Testis (tissue), 2 donors: Measurements from ENCODE around the gene ADPRHL1.

ENCODE experiments used
- CTCF ChIP-seq, 3 experiments: fragments of 450-650 bp in 2 of 3; fragments of 200-600 bp in 1 of 3; sonication (generic) in 1 of 3; IDR thresholded peaks; one replicate each; pipeline ENCODE4 v1.5.1; 2016 to 2019; ENCODE audit warnings: antibody characterized with exemption in 3 of 3, mild to moderate bottlenecking in 2 of 3, moderate library complexity in 1 of 3
- POLR2A ChIP-seq: fragments of 450-650 bp; IDR thresholded peaks from one replicate; pipeline ENCODE4 v1.6.1; 2017; ENCODE audit warnings: antibody characterized with exemption, mild to moderate bottlenecking, moderate library complexity

- TF ChIP-seq CTCF (IDR thresholded peaks at IDR 0.05) (no peak), POLR2A (no peak)
Measured at GRCh38 chr13:113455384-113455783, 2.1 kb upstream of the ADPRHL1 start.
